ENCODE measurements around the gene MYB. TPM values are rescaled to one million over a fixed set of nuclear protein-coding genes. Genes with fewer than 3 reads are reported as not detected.

The MYB gene
- total and polyA plus RNA-seq, 2 donors (not counting 3 experiments of a cell fraction or from before 2014, with no cell fraction given), result 0.14 to 0.53 TPM

DNA sequence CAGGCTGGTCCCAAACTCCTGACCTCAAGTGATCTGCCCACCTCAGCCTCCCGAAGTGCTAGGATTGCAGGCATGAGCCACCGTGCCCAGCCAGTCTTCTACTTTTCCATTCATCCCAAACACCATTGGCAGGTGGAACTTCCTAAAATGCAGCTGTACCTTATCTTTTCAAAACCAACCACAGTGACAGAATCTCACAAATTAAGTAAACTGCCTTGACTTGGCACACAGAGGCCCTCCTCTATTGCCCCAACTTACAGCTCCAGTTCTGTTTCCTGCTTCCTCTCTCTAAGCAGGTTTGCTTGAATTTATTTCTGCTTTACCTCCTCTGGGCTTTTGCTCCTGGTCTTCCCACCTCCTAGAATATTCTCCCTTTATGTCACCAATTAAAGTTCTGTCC is 7.6 kb downstream of the MYB start:
- dilution Hi-C loops (cut with MboI; ENCODE audit: extremely low pct_ligation_motif_present, low sequenced_read_pairs), result no loop called here
- H3K9me3 ChIP-seq (replicated peaks; ENCODE audit: control insufficient read depth, insufficient read depth, low read length), result no peaks in the 10 kb centered on the region
- H4K20me1 ChIP-seq (replicated peaks; ENCODE audit: control insufficient read depth, extremely low read depth, insufficient read depth, low read length), result no peaks in the 10 kb centered on the region
- POLR2A ChIA-PET, result no interaction called here
- peaks cover under 1% of the 10 kb centered on the region for H3K4me1 ChIP-seq (ENCODE audit: control insufficient read depth, extremely low read depth, insufficient read depth, low read length)
- H3K4me2 ChIP-seq (ENCODE audit: insufficient read depth, low read length), result no peak overlapping the region
- DNase-seq (ENCODE audit: low read depth, low spot score) (no peak), FAIRE-seq (no peak)
- peaks cover 8 to 10% of the 10 kb centered on the region in 2 experiments for H3K27me3 ChIP-seq (ENCODE audit: control insufficient read depth in 2 of 2, insufficient read depth in 2 of 2, low read length in 2 of 2)
- no peak overlapping the region for H3K9ac ChIP-seq (replicated peaks; ENCODE audit: extremely low read depth, insufficient read depth, low read length)
- no peak overlapping the region for H2AFZ ChIP-seq (ENCODE audit: low read depth, low read length)
- H3K36me3 ChIP-seq (ENCODE audit: control insufficient read depth in 2 of 2, extremely low read depth in 1 of 2, insufficient read depth in 2 of 2, low read length in 2 of 2), result no peaks in the 10 kb centered on the region
- H3K4me3 ChIP-seq (replicated peaks in 1 of 3; ENCODE audit: insufficient read depth in 1 of 3, low read depth in 1 of 3, low read length in 3 of 3), result no peak overlapping the region
- no peak overlapping the region for H3K27ac ChIP-seq (ENCODE audit: insufficient read depth, low read depth, low read length)
- CTCF ChIA-PET, result interaction anchor here (1.5 kb wide), 1 partner anchor 32 kb away, joined by 4 read pairs; no protein-coding TSS in a partner anchor
- intact Hi-C loops (cut with micrococcal nuclease), result no loop called here
- H3K9me1 ChIP-seq (replicated peaks; ENCODE audit: control insufficient read depth, extremely low read depth, insufficient read depth, low read length), result no peaks in the 10 kb centered on the region
- H3K79me2 ChIP-seq (ENCODE audit: control insufficient read depth, insufficient read depth, low read length), result no peaks in the 10 kb centered on the region
- no TSS peak for BruUV-seq (replicated peaks)
- TF ChIP-seq, protein P1, sequence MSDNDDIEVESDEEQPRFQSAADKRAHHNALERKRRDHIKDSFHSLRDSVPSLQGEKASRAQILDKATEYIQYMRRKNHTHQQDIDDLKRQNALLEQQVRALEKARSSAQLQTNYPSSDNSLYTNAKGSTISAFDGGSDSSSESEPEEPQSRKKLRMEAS (IDR thresholded peaks at IDR 0.05; ENCODE audit: insufficient read depth, insufficient read length), result no peak
- no peak for TF ChIP-seq EZH2 (IDR thresholded peaks at IDR 0.05; ENCODE audit: borderline replicate concordance, low read depth, low read length, severe bottlenecking)
- TF ChIP-seq FOS (IDR thresholded peaks at IDR 0.05; ENCODE audit: borderline replicate concordance, insufficient read depth, low read length), result no peak
- TF ChIP-seq JUN (IDR thresholded peaks at IDR 0.05; ENCODE audit: borderline replicate concordance, insufficient read depth, insufficient read length, low read depth), result no peak
- TF ChIP-seq GATA2 (IDR thresholded peaks at IDR 0.05; ENCODE audit: insufficient read depth, insufficient read length, low read depth, low read length), result no peak
- TF ChIP-seq MYC (IDR thresholded peaks at IDR 0.05; ENCODE audit: low read depth, low read length), result no peak
- TF ChIP-seq, protein P2, sequence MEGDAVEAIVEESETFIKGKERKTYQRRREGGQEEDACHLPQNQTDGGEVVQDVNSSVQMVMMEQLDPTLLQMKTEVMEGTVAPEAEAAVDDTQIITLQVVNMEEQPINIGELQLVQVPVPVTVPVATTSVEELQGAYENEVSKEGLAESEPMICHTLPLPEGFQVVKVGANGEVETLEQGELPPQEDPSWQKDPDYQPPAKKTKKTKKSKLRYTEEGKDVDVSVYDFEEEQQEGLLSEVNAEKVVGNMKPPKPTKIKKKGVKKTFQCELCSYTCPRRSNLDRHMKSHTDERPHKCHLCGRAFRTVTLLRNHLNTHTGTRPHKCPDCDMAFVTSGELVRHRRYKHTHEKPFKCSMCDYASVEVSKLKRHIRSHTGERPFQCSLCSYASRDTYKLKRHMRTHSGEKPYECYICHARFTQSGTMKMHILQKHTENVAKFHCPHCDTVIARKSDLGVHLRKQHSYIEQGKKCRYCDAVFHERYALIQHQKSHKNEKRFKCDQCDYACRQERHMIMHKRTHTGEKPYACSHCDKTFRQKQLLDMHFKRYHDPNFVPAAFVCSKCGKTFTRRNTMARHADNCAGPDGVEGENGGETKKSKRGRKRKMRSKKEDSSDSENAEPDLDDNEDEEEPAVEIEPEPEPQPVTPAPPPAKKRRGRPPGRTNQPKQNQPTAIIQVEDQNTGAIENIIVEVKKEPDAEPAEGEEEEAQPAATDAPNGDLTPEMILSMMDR (IDR thresholded peaks at IDR 0.05; ENCODE audit: extremely low read depth in 1 of 2, insufficient read depth in 1 of 2, low read depth in 1 of 2, low read length in 2 of 2), result no peak

Data from endothelial cell of umbilical vein (primary cell).